AG10803 (cell line): Measurements from ENCODE around the gene MUL1.
"Not testable (repeated sequence)": the region's sequence is repeated elsewhere in the genome, so short reads cannot be mapped to it uniquely, and the experiment has no call there.

Source experiments
- DNase-seq: peaks from one replicate; pipeline ENCODE4 v3.0.0; 2010; ENCODE audit warnings: low read depth
- H3K4me3 ChIP-seq: 2 replicates; pipeline ENCODE4 v1.5.1; 2011; ENCODE audit warnings: mild to moderate bottlenecking, low read length, control low read depth
- CTCF ChIP-seq: conservative IDR thresholded peaks from 2 replicates; pipeline ENCODE4 v1.5.1; 2011; ENCODE audit warnings: mild to moderate bottlenecking, low read length, control low read depth, inconsistent platforms

MUL1 gene

DNA sequence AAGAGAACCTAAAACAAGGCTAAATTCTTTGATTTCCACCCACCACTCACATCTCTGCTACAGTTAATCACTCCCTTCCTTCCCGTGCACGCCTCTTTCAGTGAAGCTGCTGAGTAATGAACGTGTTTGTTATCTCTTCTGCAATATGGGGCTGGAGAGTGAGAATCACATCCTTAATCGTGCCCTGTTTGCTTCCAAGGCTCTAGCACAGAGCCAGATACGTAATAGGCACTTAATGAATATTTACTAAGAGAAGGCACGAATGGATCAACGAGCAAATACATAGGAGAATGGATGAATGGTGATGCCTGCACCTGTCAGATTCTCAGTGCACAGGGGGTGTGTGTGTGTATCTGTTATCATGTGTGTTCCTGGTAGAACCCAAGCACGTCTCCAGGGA lies 22.4 kb upstream of the MUL1 start:
- no peak for DNase-seq
- TF ChIP-seq CTCF, result no peak
- H3K4me3 ChIP-seq, result no peak overlapping the region

DNA sequence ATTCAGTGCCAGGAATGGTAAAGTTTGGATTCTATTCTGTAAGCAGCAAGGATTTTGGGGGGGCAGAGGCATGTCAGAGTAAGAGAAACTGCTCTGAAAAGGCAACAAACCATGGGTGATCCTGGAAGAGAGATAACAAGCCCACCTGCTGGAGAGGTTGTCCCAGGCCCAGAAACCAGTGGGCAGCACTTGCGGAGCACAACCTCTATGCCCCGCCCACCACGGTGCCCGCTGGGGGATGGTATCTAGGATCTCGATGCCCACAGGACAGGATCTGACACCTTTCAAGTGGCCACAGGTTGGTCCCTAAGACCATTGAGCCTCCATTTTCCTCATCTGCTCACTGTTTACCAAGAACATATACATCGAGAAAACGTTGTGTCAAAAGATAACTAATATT lies 20.3 kb upstream of the MUL1 start:
- no peak overlapping the region for H3K4me3 ChIP-seq
- TF ChIP-seq CTCF, result no peak
- DNase-seq, result no peak

- no peak for DNase-seq
- no peak for TF ChIP-seq CTCF
- no peak overlapping the region for H3K4me3 ChIP-seq
Observed at GRCh38 chr1:20526267-20526666, 18.3 kb upstream of the MUL1 start.

DNA sequence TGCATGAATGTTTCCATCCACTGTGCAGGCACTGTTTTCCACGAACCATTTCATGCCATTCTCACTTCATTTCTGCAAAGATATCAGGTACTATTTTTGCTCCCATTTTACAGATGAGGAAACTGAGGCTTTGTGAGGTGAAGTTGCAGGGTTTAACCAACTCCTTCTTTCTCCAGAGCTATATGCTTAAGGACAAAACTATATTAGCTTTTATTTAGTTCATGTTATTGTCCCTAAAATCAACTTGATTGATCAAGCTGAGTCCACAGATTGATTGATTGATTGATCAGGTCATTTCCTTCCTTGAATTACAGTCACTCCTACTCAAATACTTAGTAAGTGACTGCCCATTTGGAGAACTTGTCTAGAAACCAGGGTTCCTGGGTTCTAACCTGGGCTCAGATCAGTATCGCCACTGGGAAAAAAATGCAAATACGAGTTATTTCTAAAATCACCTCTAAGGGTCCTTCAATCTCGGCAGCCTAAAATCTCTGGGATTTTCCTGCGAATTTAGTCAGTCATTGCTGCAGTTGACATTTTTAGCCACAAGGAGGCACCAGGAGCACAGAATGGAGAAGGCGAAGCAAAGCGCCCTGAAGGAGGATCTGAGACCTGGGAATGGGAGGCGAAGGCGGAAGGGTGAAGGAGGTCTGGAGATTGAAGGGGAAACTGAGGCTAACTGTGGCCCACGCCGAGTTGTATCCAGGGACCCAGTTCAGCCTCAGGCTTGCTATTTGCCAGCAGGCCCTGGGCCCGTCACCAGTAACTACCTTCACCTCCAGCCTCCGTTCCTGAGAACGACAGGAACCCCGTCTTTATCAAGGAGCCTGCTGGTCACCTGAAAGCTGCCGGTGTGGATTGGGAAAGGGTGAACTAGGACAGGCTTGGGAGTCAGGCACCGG lies 14.3 kb upstream of the MUL1 start:
- peak; percentile 97 for TF ChIP-seq CTCF
- H3K4me3 ChIP-seq, result peak overlapping the region; percentile 34
- DNase-seq, result peak; percentile 67

DNA sequence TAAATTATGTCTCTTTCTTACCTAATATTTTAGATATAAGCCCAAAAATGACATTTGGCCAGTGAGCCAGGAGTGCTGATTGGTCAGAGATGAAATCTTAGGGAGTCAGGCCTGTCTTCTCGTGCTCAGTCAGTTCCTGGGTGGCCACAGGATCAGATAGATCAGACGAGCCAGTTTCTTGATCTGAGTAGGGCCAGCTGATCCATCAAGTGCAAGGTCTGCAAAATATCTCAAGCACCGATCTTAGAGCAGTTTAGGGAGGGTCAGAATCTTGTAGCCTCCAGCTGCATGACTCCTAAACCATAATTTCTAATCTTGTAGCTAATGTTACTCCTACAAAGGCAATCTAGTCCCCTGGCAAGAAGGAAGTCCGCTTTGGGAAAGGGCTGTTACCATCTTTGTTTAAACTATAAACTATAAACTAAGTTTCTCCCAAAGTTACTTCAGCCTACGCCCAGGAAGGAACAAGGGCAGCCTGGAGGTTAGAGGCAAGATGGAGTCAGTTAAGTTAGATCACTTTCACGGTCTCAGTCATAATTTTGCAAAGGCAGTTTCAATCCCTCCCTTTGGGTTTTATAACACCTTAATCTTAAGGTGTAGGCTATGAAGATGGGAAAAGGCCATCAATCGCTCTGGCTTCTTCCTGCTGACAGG lies 11.8 kb upstream of the MUL1 start:
- not testable (repeated sequence) for H3K4me3 ChIP-seq, DNase-seq

GRCh38 chr1:20511518-20512428 lies 3.8 kb upstream of the MUL1 start:
- H3K4me3 ChIP-seq, result no peak overlapping the region
- TF ChIP-seq CTCF, result no peak
- peak; percentile 76 for DNase-seq

DNA sequence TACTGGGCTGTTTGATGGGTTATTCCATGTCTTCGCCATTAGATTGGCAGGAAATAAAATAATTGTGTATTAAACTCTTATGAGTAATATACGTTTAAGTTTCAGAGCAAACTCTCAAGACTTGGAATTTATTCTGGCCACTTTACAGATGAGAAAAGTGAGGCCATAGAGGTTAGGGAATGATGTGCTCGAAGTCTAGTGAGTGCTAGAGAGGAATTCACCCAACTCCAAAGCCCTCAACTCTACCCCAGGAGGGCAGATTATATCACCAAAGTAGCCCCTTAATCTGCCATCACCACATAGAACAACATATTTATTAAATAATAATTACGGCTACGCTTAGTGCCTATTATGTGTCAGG lies 440 bp upstream of the MUL1 start:
- TF ChIP-seq CTCF, result no peak
- H3K4me3 ChIP-seq, result peak overlapping the region; percentile 97
- no peak for DNase-seq
